ENCODE data around the gene APOL3.
"Not testable (repeated sequence)": the region's sequence is repeated elsewhere in the genome, so short reads cannot be mapped to it uniquely, and the experiment has no call there.

The APOL3 gene, protein sequence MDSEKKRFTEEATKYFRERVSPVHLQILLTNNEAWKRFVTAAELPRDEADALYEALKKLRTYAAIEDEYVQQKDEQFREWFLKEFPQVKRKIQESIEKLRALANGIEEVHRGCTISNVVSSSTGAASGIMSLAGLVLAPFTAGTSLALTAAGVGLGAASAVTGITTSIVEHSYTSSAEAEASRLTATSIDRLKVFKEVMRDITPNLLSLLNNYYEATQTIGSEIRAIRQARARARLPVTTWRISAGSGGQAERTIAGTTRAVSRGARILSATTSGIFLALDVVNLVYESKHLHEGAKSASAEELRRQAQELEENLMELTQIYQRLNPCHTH

DNA sequence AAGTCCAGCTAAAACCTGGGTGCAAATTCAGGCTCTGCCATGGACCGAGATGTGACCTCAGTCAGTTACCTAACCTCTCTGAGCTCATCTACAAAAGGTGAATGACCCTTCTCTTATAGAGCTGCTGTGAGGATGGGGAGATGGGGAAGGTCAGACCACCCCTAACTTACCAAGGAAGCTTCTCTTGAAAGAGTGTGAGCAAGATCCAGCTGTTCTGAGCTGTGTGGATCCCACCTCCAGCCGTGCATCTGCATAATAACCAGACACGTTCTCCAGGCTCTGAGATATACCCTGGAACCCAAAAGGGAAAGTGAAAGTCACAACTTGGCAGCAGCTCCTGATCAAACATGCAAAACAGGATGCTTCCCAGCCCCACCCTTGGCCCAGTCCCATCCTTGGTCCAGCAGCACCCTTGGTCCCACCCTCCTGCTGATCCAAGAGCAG, at the start of gene APOL3:
Gene APOL3, minus strand, starts transcription at position 257 of the 444 bp plus-strand sequence. CDS start 11,700 bp downstream, outside the sequence.
- no peaks in the 10 kb centered on the region for H3K36me3 ChIP-seq (ENCODE audit: control insufficient read depth, insufficient read depth, low read length)
- no peak for DNase-seq (ENCODE audit: low read depth, low spot score)
- H3K27me3 ChIP-seq (ENCODE audit: control insufficient read depth, insufficient read depth, low read length), result no peaks in the 10 kb centered on the region
- H3K9me3 ChIP-seq (ENCODE audit: control insufficient read depth, insufficient read depth, low read length), result no peaks in the 10 kb centered on the region
- peaks cover 4% of the 10 kb centered on the region for H3K4me1 ChIP-seq (ENCODE audit: control insufficient read depth, insufficient read depth, low read length)
- H3K4me3 ChIP-seq (ENCODE audit: low read length), result no peak within 1 kb of the TSS
- no CpG with 5 or more reads among the region's 3 CpGs for WGBS (ENCODE audit: insufficient coverage, insufficient read length)
- H3K27ac ChIP-seq (ENCODE audit: low read length), result no peak within 1 kb of the TSS

DNA sequence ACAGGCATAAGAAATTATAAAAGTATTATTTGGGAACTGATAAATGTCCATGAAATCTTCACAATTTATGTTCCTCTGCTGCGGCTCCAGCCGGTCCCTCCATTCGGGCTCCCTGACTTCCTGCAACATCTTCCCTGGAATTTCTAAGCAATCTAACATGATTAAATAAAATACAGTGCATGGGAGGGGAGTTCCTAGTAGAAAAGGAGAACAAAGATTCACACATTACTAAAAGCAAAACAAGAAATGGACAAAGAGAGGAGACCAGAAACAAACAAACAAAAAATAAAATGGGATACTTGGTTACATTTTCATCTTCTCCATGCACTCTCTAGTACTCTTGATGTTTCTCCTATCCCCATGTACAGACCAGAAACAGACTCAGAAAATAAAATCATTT, 49.7 kb upstream of the APOL3 start:
- H3K4me3 ChIP-seq (ENCODE audit: low read length), result no peak overlapping the region
- no peaks in the 10 kb centered on the region for H3K36me3 ChIP-seq (ENCODE audit: control insufficient read depth, insufficient read depth, low read length)
- peaks cover 1% of the 10 kb centered on the region for H3K9me3 ChIP-seq (ENCODE audit: control insufficient read depth, insufficient read depth, low read length)
- no peak overlapping the region for H3K27ac ChIP-seq (ENCODE audit: low read length)
- no peaks in the 10 kb centered on the region for H3K4me1 ChIP-seq (ENCODE audit: control insufficient read depth, insufficient read depth, low read length)
- DNase-seq (ENCODE audit: low read depth, low spot score), result no peak
- H3K27me3 ChIP-seq (ENCODE audit: control insufficient read depth, insufficient read depth, low read length), result no peaks in the 10 kb centered on the region; the same call in 1 of the 2 replicates
- no CpG with 5 or more reads among the region's 3 CpGs for WGBS (ENCODE audit: insufficient coverage, insufficient read length)

DNA sequence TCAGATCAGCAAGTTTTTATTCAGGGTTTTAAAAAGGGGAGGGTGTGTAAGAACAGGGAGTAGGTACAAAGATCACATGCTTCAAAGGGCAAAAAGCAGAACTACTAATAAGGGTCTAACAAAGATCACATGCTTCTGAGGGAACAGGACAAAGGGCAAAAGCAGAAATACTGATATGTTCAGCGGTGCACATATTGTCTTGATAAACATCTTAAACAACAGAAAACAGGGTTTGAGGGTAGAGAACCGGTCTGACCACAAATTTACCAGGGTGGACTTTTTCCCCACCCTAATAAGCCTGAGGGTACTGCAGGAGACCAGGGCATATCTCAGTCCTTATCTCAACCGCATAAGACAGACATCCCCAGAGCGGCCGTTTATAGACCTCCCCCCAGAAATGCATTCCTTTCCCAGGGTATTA, 48.9 kb upstream of the APOL3 start:
- H3K27ac ChIP-seq (ENCODE audit: low read length), result not testable (repeated sequence)

DNA sequence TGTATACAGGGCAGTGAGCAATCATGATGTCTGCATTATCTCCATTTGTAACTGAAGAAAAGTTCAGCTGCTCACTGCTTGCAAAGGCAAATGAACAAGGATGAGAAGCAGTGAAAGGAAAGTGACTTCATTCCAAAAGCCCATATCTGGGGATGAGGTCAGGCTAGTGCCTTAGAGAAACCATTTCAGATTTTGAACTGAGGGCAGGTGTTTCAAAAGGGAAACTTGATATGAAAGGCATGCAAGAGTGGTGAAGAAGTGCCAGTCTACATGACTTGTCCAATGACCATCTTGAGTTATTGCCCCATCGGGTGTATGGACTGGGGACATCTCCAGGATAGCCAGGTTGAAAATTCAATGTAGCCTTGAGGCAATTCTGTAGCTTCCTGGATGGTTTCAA, 48.4 kb upstream of the APOL3 start:
- Histone ChIP-seq H3K4me3 (ENCODE audit: low read length) (no peak overlapping the region), H3K36me3 (ENCODE audit: control insufficient read depth, insufficient read depth, low read length) (no peaks in the 10 kb centered on the region), H3K27ac (ENCODE audit: low read length) (no peak overlapping the region), H3K9me3 (ENCODE audit: control insufficient read depth, insufficient read depth, low read length) (peaks cover 1% of the 10 kb centered on the region), H3K4me1 (ENCODE audit: control insufficient read depth, insufficient read depth, low read length) (no peaks in the 10 kb centered on the region), H3K27me3 (ENCODE audit: control insufficient read depth, insufficient read depth, low read length) (no peaks in the 10 kb centered on the region; the same call in 1 of the 2 replicates)
- no peak for DNase-seq (ENCODE audit: low read depth, low spot score)
- WGBS (ENCODE audit: insufficient coverage, insufficient read length), result no CpG with 5 or more reads among the region's 1 CpG

More for the DNA sequence above, 48.9 kb upstream of the APOL3 start:
- not testable (repeated sequence) for H3K9me3 ChIP-seq (ENCODE audit: control insufficient read depth, insufficient read depth, low read length); H3K36me3 ChIP-seq (ENCODE audit: control insufficient read depth, insufficient read depth, low read length); DNase-seq (ENCODE audit: low read depth, low spot score); H3K4me3 ChIP-seq (ENCODE audit: low read length); H3K27me3 ChIP-seq (ENCODE audit: control insufficient read depth, insufficient read depth, low read length); H3K4me1 ChIP-seq (ENCODE audit: control insufficient read depth, insufficient read depth, low read length)
- WGBS (ENCODE audit: insufficient coverage, insufficient read length), result no CpG with 5 or more reads among the region's 5 CpGs

DNA sequence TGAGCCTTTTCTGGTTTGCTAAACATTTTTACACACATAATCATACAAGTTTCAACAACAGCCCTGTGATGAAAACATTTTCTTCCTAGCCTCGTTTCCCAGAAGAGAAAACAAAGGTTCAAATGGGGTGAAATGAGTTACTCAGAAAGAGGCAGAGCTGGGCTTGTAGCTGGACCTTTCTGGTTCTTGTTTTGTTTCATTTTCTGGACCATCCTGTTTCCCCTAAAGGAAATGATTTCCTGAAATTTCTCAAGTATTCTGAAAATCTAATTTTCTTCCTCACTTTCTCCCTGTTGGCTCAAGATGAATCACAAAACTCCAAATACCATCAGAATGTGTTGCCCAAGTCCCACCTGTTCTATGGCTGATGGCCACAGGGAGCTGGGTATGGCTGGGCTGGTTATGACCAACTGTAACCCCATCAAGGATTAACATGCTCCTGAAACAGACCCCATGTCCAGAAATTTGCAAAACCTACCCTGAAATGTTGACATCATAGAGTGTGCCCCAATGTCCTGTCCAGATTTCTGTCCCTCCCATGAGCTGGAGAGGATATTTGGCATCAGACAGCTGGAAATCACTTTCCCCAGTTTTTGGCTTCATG, 47.7 kb upstream of the APOL3 start:
- no peaks in the 10 kb centered on the region for H3K36me3 ChIP-seq (ENCODE audit: control insufficient read depth, insufficient read depth, low read length)
- WGBS (ENCODE audit: insufficient coverage, insufficient read length), result no CpG with 5 or more reads among the region's 1 CpG
- H3K4me1 ChIP-seq (ENCODE audit: control insufficient read depth, insufficient read depth, low read length), result no peaks in the 10 kb centered on the region
- H3K4me3 ChIP-seq (ENCODE audit: low read length), result no peak overlapping the region
- H3K9me3 ChIP-seq (ENCODE audit: control insufficient read depth, insufficient read depth, low read length), result peaks cover 1% of the 10 kb centered on the region
- H3K27me3 ChIP-seq (ENCODE audit: control insufficient read depth, insufficient read depth, low read length), result no peaks in the 10 kb centered on the region; the same call in 1 of the 2 replicates
- DNase-seq (ENCODE audit: low read depth, low spot score), result no peak
- H3K27ac ChIP-seq (ENCODE audit: low read length), result no peak overlapping the region

DNA sequence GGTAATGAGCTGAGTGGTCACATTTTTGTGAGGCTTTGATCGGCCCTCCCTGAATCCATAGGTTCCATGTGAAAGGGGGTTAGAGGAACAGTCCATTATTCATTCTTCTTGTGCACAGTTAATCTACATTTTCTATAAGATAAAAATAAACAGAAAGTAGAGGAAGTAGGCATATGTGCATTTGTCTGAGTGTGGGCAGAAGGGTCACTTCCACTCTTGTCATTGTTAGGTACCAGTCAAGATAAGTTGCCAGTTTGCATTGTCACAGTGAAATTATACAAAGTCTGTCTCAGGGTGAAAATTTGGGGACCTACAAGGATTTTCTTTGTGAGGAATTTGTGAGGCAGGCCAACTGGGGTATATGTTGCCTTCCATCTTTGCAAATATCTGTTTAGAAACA, 45.7 kb upstream of the APOL3 start:
- Histone ChIP-seq H3K36me3 (ENCODE audit: control insufficient read depth, insufficient read depth, low read length) (no peaks in the 10 kb centered on the region), H3K4me3 (ENCODE audit: low read length) (no peak overlapping the region), H3K4me1 (ENCODE audit: control insufficient read depth, insufficient read depth, low read length) (no peaks in the 10 kb centered on the region), H3K27me3 (ENCODE audit: control insufficient read depth, insufficient read depth, low read length) (no peaks in the 10 kb centered on the region; the same call in 1 of the 2 replicates), H3K27ac (ENCODE audit: low read length) (no peak overlapping the region), H3K9me3 (ENCODE audit: control insufficient read depth, insufficient read depth, low read length) (peaks cover 1% of the 10 kb centered on the region)
- no peak for DNase-seq (ENCODE audit: low read depth, low spot score)
- WGBS (ENCODE audit: insufficient coverage, insufficient read length), result no CpG with 5 or more reads among the region's 1 CpG

DNA sequence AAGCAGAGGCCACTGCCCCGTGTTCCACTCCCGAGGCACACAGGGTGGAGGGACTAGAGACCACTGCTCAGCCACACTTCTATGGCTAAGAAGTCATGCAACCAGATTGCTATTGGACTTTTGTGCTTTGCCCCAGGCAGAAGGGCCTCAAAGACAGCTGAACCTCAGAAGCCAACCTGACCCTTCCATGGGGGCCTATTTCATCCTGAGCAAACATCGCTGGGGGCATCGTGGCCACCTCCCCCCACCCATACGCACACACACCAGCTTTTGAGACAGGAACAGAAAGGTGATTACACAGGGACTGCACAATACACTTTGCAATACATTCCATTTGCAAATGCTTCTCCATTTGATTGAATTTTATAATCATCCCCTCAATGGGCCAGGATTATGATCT, 45.0 kb upstream of the APOL3 start:
- H3K36me3 ChIP-seq (ENCODE audit: control insufficient read depth, insufficient read depth, low read length); H3K4me3 ChIP-seq (ENCODE audit: low read length); DNase-seq (ENCODE audit: low read depth, low spot score); H3K27me3 ChIP-seq (ENCODE audit: control insufficient read depth, insufficient read depth, low read length); H3K9me3 ChIP-seq (ENCODE audit: control insufficient read depth, insufficient read depth, low read length); H3K27ac ChIP-seq (ENCODE audit: low read length); H3K4me1 ChIP-seq (ENCODE audit: control insufficient read depth, insufficient read depth, low read length): not testable (repeated sequence)
- WGBS (ENCODE audit: insufficient coverage, insufficient read length), result no CpG with 5 or more reads among the region's 5 CpGs

DNA sequence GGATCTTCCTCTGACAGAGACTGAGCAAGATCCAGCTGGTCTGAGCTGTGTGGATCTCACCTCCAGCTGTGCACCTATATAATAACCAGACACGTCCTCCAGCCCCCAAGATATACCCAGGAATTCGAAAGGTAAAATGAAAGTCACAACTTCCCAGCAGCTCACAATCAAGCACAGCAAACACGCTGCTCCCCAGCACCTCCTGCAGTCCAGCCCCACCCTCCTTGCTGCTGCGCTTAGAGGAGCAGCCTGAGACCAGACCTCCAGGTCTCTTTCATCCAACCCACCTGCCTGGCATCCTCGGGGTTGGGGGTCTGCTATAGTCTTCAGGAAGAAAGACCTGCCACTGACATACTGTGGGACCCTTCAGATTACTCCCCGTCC, 44.1 kb upstream of the APOL3 start:
- Histone ChIP-seq H3K27me3 (ENCODE audit: control insufficient read depth, insufficient read depth, low read length) (no peaks in the 10 kb centered on the region; the same call in 1 of the 2 replicates), H3K27ac (ENCODE audit: low read length) (no peak overlapping the region), H3K9me3 (ENCODE audit: control insufficient read depth, insufficient read depth, low read length) (peaks cover 1% of the 10 kb centered on the region), H3K4me1 (ENCODE audit: control insufficient read depth, insufficient read depth, low read length) (no peaks in the 10 kb centered on the region), H3K4me3 (ENCODE audit: low read length) (no peak overlapping the region), H3K36me3 (ENCODE audit: control insufficient read depth, insufficient read depth, low read length) (no peaks in the 10 kb centered on the region)
- WGBS (ENCODE audit: insufficient coverage, insufficient read length), result no CpG with 5 or more reads among the region's 6 CpGs
- DNase-seq (ENCODE audit: low read depth, low spot score), result no peak

DNA sequence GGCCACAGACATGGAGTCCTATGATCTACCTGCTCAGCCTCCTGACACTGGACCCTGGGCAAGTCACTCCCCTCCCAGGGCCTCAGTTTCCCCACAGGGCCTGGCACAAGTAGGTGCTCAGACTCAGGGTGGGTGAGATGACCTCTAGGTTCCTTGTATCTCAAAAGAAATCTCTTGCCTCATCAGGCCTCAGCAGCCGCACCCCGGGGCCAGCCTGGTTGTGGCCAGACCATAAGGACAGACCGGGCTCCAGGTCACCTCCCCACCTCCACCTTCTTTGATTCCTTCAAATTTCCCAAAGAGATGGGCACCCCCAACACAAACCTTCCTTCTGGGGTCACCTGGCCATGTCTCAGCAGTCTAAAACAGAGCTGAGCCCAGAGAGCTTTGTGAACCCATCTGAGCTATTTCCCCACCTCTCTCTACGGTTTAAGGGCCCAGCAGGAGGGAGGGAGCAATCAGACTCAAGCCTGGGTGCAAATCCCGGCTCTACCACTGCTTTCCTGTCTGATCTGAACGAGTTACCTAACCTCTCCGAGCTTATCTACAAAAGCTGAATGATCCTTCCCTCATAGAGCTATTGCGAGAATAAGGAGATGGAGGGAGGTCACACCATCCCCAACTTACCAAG, 43.6 kb upstream of the APOL3 start:
- no peak for DNase-seq (ENCODE audit: low read depth, low spot score)
- no CpG with 5 or more reads among the region's 8 CpGs for WGBS (ENCODE audit: insufficient coverage, insufficient read length)

DNA sequence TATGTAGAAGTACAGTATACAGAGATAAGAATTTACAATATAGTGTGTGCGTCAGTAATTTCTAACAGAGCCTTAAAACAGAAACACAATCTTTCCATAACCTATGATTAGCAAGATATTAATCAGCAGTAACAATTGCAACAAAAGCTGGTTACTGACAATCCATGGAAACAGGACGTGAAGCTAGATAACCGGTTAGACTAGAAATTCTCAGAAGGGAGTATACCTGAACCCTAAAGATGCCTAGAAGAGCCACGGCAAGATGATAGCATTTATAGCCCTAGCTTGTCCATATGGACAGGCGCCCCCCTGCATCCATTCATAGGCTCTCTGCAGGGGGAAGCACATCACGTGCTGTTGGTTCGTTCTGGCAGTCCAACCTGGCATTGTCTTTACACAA, 42.9 kb upstream of the APOL3 start:
- H3K36me3 ChIP-seq (ENCODE audit: control insufficient read depth, insufficient read depth, low read length); H3K4me1 ChIP-seq (ENCODE audit: control insufficient read depth, insufficient read depth, low read length); H3K4me3 ChIP-seq (ENCODE audit: low read length); H3K9me3 ChIP-seq (ENCODE audit: control insufficient read depth, insufficient read depth, low read length); H3K27ac ChIP-seq (ENCODE audit: low read length); H3K27me3 ChIP-seq (ENCODE audit: control insufficient read depth, insufficient read depth, low read length); DNase-seq (ENCODE audit: low read depth, low spot score): not testable (repeated sequence)
- no CpG with 5 or more reads among the region's 7 CpGs for WGBS (ENCODE audit: insufficient coverage, insufficient read length)

More for the DNA sequence above, 43.6 kb upstream of the APOL3 start:
- H3K9me3 ChIP-seq (ENCODE audit: control insufficient read depth, insufficient read depth, low read length), result peaks cover 1% of the 10 kb centered on the region
- no peaks in the 10 kb centered on the region for H3K36me3 ChIP-seq (ENCODE audit: control insufficient read depth, insufficient read depth, low read length)
- no peak overlapping the region for H3K4me3 ChIP-seq (ENCODE audit: low read length)
- no peaks in the 10 kb centered on the region; the same call in 1 of the 2 replicates for H3K27me3 ChIP-seq (ENCODE audit: control insufficient read depth, insufficient read depth, low read length)
- no peak overlapping the region for H3K27ac ChIP-seq (ENCODE audit: low read length)
- H3K4me1 ChIP-seq (ENCODE audit: control insufficient read depth, insufficient read depth, low read length), result no peaks in the 10 kb centered on the region
